Kidney (tissue), 14 donors: ENCODE data around the gene TRIP6. TPM values are rescaled to one million over a fixed set of nuclear protein-coding genes. Genes with fewer than 3 reads are reported as not detected.
"Not testable (repeated sequence)": the region's sequence is repeated elsewhere in the genome, so short reads cannot be mapped to it uniquely, and the experiment has no call there.

ENCODE experiments used
- DNase-seq, 5 donors: peaks; one replicate each; pipeline ENCODE4 v3.0.0-alpha.2; 2013 to 2020
- FAIRE-seq: peaks from 2 replicates; lab custom pipeline; 2012; peaks lifted over from hg19 to GRCh38; lab: Jason Lieb, UNC
- H3K27ac ChIP-seq, 2 donors: one replicate each; pipeline ENCODE4 v1.7.0; 2013; ENCODE audit warnings: low read depth in 2 of 2, low read length in 2 of 2, inconsistent platforms in 1 of 2
- H3K27me3 ChIP-seq: one replicate; pipeline ENCODE4 v1.7.1; 2013; ENCODE audit warnings: low read length, inconsistent platforms; ENCODE audit not compliant: control insufficient read depth, insufficient read depth
- H3K36me3 ChIP-seq, 3 donors: one replicate each; pipeline versions ENCODE4 v1.7.0 to v1.7.1; 2013; ENCODE audit warnings: low read length in 3 of 3, control low read depth in 1 of 3, inconsistent platforms in 1 of 3; ENCODE audit not compliant: insufficient read depth in 3 of 3, control insufficient read depth in 2 of 3
- H3K4me1 ChIP-seq, 3 donors: one replicate each; pipeline versions ENCODE4 v1.7.0 to v1.7.1; 2013; ENCODE audit warnings: low read length in 3 of 3, inconsistent platforms in 1 of 3, low read depth in 1 of 3; ENCODE audit not compliant: control insufficient read depth in 2 of 3, insufficient read depth in 2 of 3
- H3K4me3 ChIP-seq, 3 donors: one replicate each; pipeline versions ENCODE4 v1.7.0 to v1.8.1; 2013; ENCODE audit warnings: low read length in 3 of 3, control low read depth in 1 of 3, inconsistent platforms in 1 of 3
- H3K9ac ChIP-seq, 3 donors: one replicate each; pipeline versions ENCODE4 v1.7.0 to v1.7.1; 2013; ENCODE audit warnings: low read length in 3 of 3, control low read depth in 1 of 3, inconsistent platforms in 1 of 3
- H3K9me3 ChIP-seq, 3 donors: one replicate each; pipeline versions ENCODE4 v1.7.0 to v1.7.1; 2013; ENCODE audit warnings: low read length in 3 of 3, control low read depth in 1 of 3, inconsistent platforms in 1 of 3; ENCODE audit not compliant: control insufficient read depth in 2 of 3, insufficient read depth in 1 of 3
- intact Hi-C: fragments of 100-400 bp; cut with DNase I; formaldehyde crosslinking; loops from one replicate; pipeline ENCODE4 v1.11.1; 2022
- polyA plus RNA-seq: library from polyadenylated mRNA; stranded (reverse); fragments of 350-450 nt; fragmentation: Illumina TruSeq; extraction: RNeasy Lipid Tissue Mini Kit (QIAGEN cat#74804); gene quantifications from one replicate; pipeline ENCODE4 v1.2.3, GENCODE V29; 2014; ENCODE audit warnings: low read depth, low replicate concordance; ENCODE audit not compliant: insufficient read depth
- total RNA-seq: library from RNA; stranded (reverse); fragmentation: NEBNext Ultra II Directional; extraction: Animal tissue kit (Norgen Biotek cat#: 25700); gene quantifications from one replicate; pipeline ENCODE4 v1.2.1, GENCODE V29; 2021
- TF ChIP-seq, protein P1 (sequence below): IDR thresholded peaks from 3 replicates; pipeline ENCODE4 v1.5.1; 2012; ENCODE audit warnings: mild to moderate bottlenecking, moderate library complexity, borderline replicate concordance; ENCODE audit not compliant: insufficient read depth; ENCODE audit errors: extremely low read depth
- donor health status: control.
- donor health status: control.
- donor health status: control.
- donor health status: control.
- donor health status: control.
- donor health status: DM: yes; HTN: yes; CAD: no.
- donor health status: Normal renal cell carcinoma (clear cell type).

Gene TRIP6
- total and polyA plus RNA-seq, 2 donors from 2014 or later = 74.4 to 92.6 TPM

DNA sequence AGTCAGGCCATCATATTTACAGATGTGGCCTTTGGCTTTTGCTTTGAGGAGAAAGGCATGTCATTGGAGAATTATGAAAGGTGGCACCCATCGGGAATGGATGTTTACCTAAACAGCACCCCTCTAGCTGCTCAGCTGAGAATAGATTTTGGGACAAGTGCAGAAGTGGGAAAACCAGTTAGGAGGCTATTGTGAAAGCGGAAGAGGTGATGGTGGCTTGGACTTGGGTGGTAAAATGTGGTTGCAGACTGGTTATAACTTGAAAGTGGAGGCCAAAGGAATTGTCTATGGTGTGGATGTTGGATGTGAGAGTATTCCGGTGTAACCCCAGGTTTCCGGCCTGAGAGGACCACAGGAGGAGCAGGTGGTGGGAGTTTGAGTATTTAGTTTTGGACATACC lies 19.8 kb upstream of the TRIP6 start:
- Histone ChIP-seq H3K9me3 (no peaks in the 10 kb centered on the region), H3K27ac (no peak overlapping the region), H3K4me1 (peaks cover 0 to 4% (median 0%) of the 10 kb centered on the region in 3 donors), H3K9ac (no peak overlapping the region), H3K27me3 (no peaks in the 10 kb centered on the region), H3K4me3 (no peak overlapping the region), H3K36me3 (no peaks in the 10 kb centered on the region)
- DNase-seq (peak in 1 of 5 donors; percentile 19), FAIRE-seq (no peak)
- intact Hi-C loops = no loop called here
- TF ChIP-seq, protein P1, sequence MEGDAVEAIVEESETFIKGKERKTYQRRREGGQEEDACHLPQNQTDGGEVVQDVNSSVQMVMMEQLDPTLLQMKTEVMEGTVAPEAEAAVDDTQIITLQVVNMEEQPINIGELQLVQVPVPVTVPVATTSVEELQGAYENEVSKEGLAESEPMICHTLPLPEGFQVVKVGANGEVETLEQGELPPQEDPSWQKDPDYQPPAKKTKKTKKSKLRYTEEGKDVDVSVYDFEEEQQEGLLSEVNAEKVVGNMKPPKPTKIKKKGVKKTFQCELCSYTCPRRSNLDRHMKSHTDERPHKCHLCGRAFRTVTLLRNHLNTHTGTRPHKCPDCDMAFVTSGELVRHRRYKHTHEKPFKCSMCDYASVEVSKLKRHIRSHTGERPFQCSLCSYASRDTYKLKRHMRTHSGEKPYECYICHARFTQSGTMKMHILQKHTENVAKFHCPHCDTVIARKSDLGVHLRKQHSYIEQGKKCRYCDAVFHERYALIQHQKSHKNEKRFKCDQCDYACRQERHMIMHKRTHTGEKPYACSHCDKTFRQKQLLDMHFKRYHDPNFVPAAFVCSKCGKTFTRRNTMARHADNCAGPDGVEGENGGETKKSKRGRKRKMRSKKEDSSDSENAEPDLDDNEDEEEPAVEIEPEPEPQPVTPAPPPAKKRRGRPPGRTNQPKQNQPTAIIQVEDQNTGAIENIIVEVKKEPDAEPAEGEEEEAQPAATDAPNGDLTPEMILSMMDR = no peak

- no peak within 1 kb of the TSS for H3K27ac ChIP-seq
- peaks cover 0 to 9% (median 0%) of the 10 kb centered on the region in 3 donors for H3K4me1 ChIP-seq
- H3K36me3 ChIP-seq = no peaks in the 10 kb centered on the region
- FAIRE-seq (no peak), DNase-seq (peak; percentile 91 to 97 (median 94))
- no peaks in the 10 kb centered on the region for H3K27me3 ChIP-seq
- intact Hi-C loops = loop anchor here (10.0 kb wide), 1 partner anchor 47 kb away; no protein-coding TSS in a partner anchor
- TF ChIP-seq, protein P1 = peak; percentile 94
- H3K9ac ChIP-seq = peak within 1 kb of the TSS; percentile 15 to 55 (median 46)
- H3K4me3 ChIP-seq = peak within 1 kb of the TSS; percentile 41 to 69 (median 67)
- no peaks in the 10 kb centered on the region for H3K9me3 ChIP-seq
Measured at GRCh38 chr7:100852048-100852872, 14.9 kb upstream of the TRIP6 start, which contains the start of gene SLC12A9. Gene SLC12A9, plus strand, starts transcription at chr7:100852713. Its CDS starts 1,485 bp downstream, at chr7:100854198.

DNA sequence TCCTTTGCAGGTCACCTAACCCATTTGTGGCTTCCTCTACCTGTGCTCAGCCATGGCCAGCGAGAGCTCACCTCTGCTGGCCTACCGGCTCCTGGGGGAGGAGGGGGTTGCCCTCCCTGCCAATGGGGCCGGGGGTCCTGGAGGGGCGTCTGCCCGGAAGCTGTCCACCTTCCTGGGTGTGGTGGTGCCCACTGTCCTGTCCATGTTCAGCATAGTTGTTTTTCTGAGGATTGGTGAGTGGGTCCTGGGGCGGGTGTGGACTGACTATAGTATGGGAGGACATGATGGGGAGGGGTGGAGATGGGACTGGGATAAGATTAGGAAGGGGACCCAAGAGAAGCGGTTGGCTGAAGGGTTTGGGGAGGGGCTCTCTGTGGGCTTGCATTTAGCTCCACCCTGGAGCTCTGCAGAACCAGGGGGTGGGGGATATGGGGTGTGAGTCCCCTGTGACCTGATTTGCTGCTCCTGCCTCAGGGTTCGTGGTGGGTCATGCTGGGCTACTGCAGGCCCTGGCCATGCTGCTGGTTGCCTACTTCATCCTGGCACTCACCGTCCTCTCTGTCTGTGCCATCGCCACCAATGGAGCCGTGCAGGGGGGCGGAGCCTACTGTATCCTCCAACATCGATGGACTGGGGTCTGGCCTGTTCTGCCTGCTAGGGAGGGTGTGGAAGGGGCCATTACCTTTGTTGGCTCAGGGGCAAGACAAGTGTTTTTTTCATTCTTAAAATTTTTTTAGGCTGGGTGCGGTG lies 12.9 kb upstream of the TRIP6 start:
- intact Hi-C loops = loop anchor here (10.0 kb wide), 1 partner anchor 50 kb away; no protein-coding TSS in a partner anchor
- no peak overlapping the region for H3K27ac ChIP-seq
- TF ChIP-seq, protein P1 = no peak
- H3K4me3 ChIP-seq = no peak overlapping the region
- no peaks in the 10 kb centered on the region for H3K9me3 ChIP-seq
- H3K9ac ChIP-seq = no peak overlapping the region
- H3K36me3 ChIP-seq = peaks cover 0 to 2% (median 0%) of the 10 kb centered on the region in 3 donors
- no peaks in the 10 kb centered on the region for H3K27me3 ChIP-seq
- peak in 1 of 5 donors; percentile 70 for DNase-seq
- no peak for FAIRE-seq
- H3K4me1 ChIP-seq = peaks cover 0 to 9% (median 0%) of the 10 kb centered on the region in 3 donors

GRCh38 chr7:100854899-100855298 lies 12.3 kb upstream of the TRIP6 start:
- H3K4me1 ChIP-seq = not testable (repeated sequence)
- intact Hi-C loops = loop anchor here (10.0 kb wide), 1 partner anchor 50 kb away; no protein-coding TSS in a partner anchor

More at GRCh38 chr7:100854899-100855298, 12.3 kb upstream of the TRIP6 start:
- H3K9me3 ChIP-seq, H3K36me3 ChIP-seq, FAIRE-seq, H3K4me3 ChIP-seq, H3K9ac ChIP-seq, H3K27me3 ChIP-seq, H3K27ac ChIP-seq: not testable (repeated sequence)
- peak in 1 of 5 donors; percentile 18 for DNase-seq
